Activated CD8-positive, alpha-beta memory T cell treated with anti-CD3 and anti-CD28 coated beads for 4 hours (primary cell): ENCODE data around the gene DBI.
"Not testable (repeated sequence)": the region's sequence is repeated elsewhere in the genome, so short reads cannot be mapped to it uniquely, and the experiment has no call there.

Source experiments
- DNase-seq, 2 donors: peaks; one replicate each; pipeline ENCODE4 v3.0.0-alpha.2; 2020; ENCODE audit warnings: low read depth in 2 of 2

The DBI gene

GRCh38 chr2:119365436-119365835 lies 1.3 kb upstream of the DBI start:
- DNase-seq = no peak

DNA sequence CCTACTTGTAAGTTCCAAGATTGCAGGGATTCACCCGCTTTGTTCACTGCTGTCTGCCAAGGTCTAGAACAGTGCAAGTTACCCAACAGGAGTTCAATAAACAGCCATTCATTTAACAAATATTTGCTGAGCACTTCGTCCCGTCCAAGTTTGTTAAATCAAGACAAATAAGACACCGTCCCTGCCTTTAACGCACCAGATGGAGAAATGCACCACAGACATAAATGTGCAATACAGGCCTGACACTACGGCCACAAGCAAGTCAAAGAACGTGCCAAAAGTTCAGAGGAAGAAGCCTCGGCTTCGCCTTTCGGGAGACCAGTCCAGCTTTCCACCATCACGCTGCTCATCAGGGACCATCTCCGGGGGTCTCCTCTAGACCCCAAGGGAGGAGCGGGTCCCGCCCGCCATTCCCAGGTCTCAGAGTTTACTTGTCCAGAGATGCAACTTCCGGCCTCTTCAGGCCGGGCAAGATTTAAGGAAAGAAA lies 572 bp upstream of the DBI start:
- no peak for DNase-seq

GRCh38 chr2:119367472-119368099 lies 809 bp downstream of the DBI start:
- DNase-seq = no peak

DNA sequence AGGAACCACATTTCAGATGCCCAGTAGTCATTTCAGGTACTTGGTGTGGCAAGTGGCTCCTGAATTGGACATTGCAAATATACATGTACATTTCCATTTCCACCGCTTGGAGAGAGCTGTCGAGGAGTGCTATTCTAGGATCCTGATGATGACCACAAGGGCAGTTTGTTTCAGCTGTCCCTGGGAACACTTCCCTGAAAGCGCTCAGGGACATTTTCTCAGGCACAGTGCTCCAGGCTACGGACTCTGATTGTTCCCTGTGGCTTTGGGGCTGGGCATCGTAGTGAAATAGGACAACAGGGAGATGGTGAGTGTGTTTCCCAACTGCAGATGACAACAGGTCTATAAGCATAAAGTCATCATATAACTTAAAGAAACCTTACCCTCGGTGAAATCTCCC lies 3.1 kb downstream of the DBI start:
- DNase-seq = no peak

DNA sequence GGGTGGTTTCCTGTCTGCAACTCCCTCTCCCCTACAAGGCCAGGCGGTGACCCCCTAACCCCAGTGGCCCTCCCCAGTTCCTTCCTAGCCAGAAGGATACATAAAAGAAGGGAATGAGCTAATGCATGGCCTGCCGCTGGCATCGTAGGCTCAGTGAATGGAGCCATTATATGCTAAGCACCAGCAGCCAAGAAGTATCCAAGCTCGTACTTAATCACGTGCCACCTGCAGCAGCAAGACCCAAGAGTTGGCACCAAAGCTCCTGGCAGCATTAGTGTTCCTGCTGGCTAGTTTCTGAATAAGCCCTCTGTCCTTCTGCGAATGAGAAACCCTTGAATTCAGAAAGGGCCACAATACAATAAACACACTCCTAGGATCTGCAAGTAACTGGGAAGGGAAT lies 4.3 kb downstream of the DBI start:
- no peak for DNase-seq

DNA sequence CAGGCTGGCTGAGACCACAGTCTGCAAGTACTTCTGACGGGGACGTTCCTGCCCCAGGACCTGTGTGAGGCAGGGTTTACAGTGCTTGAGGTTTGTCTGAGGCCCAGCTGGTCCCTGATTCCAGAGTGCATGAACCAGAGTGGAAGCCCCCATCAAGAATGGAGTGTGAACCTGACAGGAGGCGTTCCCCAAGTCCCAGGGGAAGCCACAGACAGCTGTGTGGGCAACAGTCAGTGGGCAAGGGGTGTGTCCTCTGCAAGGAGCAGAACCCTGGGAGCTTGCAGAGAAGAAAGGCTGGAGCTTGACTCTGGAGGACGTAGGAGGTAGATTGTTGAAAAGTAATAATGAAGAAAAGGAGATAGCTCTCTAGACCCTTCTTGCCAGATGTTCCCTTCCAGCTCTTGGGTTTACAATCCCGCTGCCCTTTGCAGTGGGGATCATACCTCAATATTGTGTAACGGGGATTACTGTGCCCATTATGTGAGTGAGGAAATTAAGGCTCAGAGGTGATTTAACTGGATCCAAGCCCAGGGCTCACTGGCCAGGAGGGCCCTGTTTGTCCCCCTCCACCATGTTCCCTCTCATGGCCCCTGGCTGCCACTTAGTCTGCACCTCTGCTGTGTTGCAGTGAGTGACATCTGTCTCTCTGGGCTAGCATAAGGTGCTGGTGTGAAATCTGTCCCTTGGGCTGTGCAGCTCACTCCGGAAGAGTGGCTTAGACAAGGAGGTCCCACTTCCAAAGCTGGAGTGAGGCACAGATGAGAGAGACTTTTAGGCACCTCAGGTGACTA lies 6.2 kb downstream of the DBI start:
- no peak for DNase-seq

DNA sequence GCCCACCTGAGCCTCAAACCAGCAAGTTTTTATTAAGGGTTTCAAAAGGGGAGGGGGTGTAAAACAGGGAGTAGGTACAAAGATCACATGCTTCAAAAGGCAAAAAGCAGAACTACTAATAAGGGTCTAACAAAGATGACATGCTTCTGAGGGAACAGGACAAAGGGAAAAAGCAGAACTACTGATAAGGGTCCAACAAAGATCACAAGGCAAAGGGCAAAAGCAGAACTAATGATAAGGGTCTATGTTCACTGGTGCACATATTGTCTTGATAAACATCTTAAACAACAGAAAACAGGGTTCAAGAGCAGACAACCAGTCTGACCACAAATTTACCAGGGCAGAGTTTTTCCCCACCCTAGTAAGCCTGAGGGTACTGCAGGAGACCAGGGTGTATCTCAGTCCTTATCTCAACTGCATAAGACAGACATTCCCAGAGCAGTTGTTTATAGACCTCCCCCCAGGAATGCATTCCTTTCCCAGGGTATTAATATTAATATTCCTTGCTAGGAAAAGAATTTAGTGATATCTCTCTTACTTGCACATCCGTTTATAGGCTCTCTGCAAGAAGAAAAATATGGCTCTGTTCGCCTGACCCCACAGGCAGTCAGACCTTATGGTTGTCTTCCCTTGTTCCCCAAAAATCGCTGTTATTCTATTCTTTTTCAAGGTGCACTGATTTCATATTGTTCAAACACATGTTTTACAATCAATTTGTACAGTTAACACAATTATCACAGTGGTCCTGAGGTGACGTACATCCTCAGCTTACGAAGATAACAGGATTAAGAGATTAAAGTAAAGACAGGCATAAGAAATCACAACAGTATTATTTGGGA lies 7.3 kb downstream of the DBI start:
- not testable (repeated sequence) for DNase-seq

- not testable (repeated sequence) for DNase-seq
Measured at GRCh38 chr2:119376406-119376805, 9.6 kb downstream of the DBI start.

DNA sequence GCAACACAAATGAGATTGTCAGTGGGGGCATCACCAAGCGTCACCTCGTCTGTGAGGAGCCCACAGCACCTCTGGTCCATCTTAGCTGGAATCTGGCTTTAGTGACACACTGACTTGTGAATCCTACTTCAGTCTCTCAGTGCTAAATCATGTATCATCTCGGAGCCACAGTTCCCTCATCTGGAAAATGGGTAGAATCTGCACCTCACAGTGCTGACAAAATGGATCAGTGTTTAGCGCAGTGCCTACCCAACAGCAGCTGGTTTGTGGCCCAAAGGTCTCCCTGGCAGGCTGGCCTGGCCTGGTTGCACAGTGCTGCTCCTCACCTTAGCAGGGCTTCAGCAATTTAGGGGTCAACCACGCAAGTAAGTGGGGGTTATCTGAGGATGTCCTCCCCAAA lies 10.0 kb downstream of the DBI start:
- no peak for DNase-seq

GRCh38 chr2:119377294-119377992 lies 10.7 kb downstream of the DBI start:
- DNase-seq = no peak

- DNase-seq = no peak
Measured at GRCh38 chr2:119377993-119378345, 11.2 kb downstream of the DBI start.

GRCh38 chr2:119378566-119378965 lies 11.8 kb downstream of the DBI start:
- DNase-seq = no peak

DNA sequence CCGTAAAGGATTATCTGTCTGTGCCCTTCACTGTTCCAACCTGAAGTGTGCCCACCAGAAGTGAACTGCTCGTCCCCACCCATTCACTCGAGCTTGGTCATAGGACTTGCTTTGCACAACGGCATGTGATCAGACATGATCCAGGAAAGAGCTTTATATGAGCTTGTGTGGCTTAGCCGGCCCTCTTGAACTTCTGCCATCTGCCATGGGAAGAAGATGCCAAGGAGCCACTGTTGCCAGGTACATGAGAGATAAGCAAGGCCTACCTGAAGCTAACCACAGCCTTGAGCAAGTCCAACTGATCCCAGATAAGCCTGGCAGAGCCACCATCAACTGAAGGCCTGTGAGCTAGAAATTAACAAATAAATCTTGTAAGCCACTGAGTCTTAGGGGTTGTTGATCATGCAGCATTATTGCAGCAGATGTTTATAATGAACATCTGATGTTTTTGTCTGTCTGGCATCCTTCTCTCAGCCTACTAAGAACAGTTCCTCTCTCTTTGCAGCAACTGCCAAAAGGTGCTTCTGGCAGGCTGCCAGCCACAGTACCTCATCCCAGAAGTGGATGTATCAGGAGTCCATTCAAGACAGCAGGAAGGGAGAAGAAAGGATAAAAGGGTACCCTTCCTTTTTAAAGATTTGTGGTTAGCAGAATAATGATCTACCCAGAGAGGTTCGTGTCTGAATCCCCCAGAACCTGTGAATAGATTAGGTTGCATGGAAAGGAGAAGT lies 16.8 kb downstream of the DBI start:
- DNase-seq = no peak

GRCh38 chr2:119384971-119385370 lies 18.2 kb downstream of the DBI start:
- DNase-seq = no peak

- DNase-seq = no peak
Measured at GRCh38 chr2:119385466-119385865, 18.7 kb downstream of the DBI start.

- DNase-seq = no peak
Measured at GRCh38 chr2:119387381-119388129, 20.8 kb downstream of the DBI start.

- no peak for DNase-seq
Measured at GRCh38 chr2:119389615-119390306, 23.0 kb downstream of the DBI start.

DNA sequence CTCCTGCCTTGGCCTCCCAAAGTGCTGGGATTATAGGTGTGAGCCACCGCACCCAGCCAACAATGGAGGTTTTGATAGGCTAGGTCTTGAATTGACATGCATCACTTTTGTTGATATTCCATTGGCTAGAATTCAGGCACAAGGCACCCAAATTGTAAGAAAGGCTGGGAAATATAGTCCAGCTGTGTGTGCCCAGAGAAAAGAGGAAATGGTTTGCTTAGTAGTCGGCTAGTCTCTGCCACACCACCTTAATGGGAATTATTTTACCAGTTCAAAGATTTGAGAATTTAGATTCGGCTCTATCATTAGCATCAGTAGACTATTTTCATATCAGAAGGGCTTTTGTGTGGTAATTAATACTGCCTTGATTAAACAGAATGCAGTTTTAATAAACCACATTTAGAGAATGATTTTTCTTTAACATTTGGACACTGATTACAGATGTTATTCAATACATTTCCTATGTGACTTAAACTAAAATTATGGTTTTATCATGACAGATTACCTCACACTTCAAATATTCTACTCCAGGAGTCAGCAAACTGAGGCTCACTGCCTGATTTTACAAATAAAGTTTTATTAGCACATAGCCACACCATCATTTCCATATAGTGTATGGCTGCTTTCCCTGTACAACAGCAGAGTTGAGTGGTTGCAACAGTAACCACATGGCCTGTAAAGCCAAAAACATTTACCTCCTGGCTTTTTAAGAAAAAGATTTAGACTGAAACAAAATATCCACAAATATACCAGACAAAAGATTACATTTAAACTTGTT lies 27.4 kb downstream of the DBI start:
- no peak for DNase-seq

- DNase-seq = no peak
Measured at GRCh38 chr2:119397196-119397595, 30.4 kb downstream of the DBI start.
